Left renal cortex interstitium (tissue), 4 donors: ENCODE results near the gene VMAC. TPM values are rescaled to one million over a fixed set of nuclear protein-coding genes. Genes with fewer than 3 reads are reported as not detected.
"Not testable (repeated sequence)": the region's sequence is repeated elsewhere in the genome, so short reads cannot be mapped to it uniquely, and the experiment has no call there.

ENCODE experiments used
- DNase-seq, 4 donors: peaks; one replicate each; pipeline ENCODE4 v3.0.0-alpha.2; 2013; ENCODE audit warnings: low read depth in 4 of 4, low spot score in 2 of 4, missing footprints in 1 of 4
- polyA plus RNA-seq, 4 donors: library from polyadenylated mRNA; unstranded; fragments of 120-200 nt; gene quantifications; one replicate each; pipeline ENCODE4 v1.2.1, GENCODE V29; 2013; ENCODE audit not compliant: insufficient read length in 4 of 4

The VMAC gene, protein sequence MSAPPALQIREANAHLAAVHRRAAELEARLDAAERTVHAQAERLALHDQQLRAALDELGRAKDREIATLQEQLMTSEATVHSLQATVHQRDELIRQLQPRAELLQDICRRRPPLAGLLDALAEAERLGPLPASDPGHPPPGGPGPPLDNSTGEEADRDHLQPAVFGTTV
- 10 to 100 TPM in 2 of 4 donors, 1 to 10 TPM in 2; 4.6 to 12.6 (median 7.9) TPM for polyA plus RNA-seq

DNA sequence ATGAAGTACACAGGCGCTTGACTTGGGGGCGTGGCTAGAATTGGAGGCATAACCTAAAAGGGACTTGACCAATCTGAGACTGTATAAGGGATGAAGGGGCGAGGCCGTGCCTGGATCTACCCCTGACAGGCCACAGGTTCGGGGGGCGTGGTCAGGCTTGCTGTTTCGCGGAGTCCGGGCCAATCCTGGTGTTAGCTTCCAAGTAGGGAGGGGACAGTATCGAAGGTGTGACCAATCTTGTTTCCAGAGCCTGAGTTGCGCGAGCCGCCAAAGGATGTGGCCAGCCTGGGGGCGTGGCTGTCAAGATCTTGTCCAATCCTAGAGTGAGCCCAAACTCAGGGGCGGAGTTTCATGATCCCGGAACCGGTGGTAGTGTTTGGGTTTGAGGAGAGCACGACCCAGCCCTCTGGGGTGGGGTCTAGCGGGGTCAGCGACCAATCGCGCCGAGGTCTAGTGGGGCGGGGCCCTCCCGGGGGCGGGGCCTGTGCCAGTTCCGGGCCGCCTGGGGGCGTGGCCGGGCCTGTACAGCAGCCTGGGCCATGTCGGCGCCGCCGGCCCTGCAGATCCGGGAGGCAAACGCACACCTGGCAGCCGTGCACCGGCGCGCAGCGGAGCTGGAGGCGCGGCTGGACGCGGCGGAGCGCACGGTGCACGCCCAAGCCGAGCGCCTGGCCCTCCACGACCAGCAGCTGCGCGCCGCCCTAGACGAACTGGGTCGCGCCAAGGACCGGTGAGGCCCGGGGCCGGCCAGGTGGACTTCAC, at the start of gene VMAC:
Gene VMAC (plus strand): TSS at position 521 of the 762 bp plus-strand sequence. CDS start 19 bp downstream, at position 540.
- peak; percentile 98 to 99 (median 99) for DNase-seq

DNA sequence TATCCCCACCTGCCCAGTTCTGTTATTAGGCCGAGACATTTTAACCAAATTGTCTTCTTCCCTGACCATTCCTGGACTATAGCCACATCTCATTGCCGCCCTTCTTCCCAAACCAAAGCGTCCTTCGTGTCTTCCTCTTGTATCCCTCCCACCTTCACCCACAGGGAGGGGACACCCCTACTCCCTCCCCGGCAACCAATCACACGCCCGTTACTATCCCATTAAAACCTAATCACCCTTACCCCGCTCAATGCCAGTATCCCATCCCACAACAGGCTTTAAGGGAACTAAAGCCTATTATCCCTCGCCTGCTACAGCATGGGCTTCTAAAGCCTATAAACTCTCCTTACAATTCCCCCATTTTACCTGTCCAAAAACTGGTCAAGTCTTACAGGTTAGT, 49.5 kb upstream of the VMAC start:
- not testable (repeated sequence) for DNase-seq

DNA sequence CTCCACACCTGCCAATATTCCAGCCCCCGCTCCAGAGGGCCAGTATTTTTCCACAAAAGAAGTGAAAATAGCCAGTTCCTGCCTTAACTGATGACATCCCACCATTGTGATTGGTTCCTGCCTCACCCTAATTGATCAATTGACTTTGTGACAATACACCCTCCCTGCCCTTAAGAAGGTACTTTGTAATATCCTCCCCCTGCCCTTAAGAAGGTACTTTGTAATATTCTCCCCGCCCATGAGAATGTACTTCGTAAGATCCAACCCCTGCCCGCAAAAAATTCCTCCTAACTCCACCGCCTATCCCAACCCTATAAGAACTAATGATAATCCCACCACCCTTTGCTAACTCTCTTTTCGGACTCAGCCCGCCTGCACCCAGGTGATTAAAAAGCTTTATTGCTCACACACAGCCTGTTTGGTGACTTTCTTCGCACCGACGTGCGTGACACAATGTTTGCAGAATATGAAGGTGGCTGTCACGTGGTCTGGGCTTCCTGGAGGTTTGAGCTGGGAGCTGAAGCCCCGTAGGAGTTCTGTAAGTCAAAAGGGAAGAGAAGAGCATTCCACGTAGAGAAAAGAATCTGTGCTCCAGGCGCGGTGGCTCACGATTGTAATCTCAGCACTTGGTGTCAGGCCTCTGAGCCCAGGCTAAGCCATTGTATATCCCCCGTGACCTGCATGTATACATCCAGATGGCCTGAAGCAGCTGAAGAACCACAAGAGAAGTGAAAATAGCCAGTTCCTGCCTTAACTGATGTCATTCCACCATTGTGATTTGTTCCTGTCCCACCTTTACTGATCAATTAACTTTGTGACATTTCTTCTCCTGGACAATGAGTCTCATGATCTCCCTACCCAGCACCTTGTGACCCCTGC, 47.2 kb upstream of the VMAC start:
- no peak for DNase-seq

DNA sequence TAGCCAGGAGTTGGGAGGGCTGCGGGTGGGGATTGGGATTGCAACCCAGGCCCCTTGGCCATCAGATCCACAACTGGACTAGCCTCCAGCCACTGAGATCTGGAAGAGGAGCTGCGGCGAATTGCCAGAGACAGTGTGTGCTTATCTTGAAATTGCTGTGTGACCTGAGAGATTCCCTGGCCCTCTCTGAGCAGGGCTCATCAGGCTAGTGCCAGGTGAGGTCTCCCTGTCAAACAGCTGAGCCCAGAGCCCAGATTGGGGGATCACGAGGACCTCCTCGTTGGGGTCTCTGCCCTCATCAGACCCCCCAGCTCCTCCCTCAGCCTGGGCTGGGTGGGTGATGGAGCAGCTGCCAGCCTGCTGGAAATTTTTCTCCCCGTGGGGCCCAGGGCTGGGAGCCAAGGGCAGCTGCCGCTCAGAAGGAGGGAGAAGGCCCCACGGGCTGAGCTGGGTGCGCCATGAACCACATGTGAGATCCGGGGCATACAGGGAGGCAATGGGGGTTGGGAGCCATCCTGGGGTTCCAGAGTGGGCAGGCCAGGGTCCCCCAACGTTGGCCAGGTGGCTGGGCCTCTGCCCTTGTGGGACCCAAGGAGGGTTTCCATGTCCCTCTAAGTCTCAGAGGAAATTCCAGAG, 41.5 kb upstream of the VMAC start:
- no peak for DNase-seq

DNA sequence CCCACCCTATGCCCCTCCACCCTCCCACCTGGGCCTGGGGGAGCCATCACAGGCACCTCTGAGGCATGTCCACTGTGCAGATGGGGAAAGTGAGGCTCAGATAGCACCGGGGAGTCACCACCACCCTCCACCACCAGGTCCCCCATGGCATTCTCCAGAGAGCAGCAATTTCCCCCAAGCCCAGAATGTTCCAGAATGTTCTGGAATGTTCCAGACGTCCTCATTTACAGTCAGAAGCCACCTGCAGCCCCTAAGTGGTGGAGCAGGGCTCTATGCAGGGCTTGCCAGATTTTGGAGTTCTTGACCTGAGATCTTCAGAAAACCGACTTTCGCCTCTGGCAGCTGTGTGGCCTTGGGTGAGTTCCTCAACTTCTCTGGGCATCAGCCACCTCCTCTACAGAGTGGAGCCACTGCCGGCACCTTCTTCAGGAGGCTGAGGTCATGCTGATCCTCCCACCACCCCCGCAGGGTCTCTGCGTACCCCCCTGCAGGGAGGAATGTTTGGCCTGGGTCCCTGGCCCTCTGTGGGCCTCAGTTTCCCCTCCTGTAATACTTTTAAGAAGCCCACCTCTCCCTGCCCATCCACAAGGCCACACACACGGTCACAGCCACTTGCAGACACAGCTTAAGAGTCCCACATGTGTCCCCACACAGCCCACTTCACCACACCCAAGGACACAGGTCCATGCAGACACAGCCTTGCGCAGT, 40.5 kb upstream of the VMAC start:
- DNase-seq: no peak

DNA sequence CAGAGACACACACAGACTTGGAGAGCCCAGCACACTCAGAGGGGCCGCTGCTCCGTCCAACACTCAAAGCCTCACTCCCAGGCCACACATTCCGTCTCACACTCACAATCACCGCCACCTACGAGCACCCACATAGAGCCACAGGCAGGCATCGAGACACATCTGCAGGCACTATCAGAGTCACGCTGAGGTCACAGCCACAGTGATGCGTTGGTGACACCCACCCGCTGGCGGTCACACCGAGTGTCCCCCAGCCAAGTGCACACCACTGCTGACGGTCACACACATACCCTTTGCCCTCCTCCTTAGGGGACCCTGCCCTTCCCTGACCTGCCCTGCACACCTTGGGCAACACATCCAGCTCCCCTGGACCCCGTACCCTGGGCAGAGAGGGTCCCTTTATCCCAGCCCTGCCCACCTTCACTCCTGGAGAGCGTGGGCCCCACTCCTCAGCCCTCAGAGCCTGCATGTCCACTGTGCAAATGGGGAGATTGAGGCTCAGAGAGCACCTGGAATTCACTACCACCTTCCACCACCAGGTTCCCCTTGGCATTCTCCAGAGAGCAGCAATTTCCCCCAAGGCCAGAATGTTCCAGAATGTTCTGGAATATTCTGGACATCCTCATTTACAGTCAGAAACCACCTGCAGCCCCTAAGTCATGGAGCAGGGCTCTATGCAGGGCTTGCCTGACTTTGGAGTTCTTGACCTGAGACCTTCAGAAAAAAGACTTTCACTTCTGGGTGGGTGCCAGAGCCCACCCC, 39.8 kb upstream of the VMAC start:
- DNase-seq: no peak

DNA sequence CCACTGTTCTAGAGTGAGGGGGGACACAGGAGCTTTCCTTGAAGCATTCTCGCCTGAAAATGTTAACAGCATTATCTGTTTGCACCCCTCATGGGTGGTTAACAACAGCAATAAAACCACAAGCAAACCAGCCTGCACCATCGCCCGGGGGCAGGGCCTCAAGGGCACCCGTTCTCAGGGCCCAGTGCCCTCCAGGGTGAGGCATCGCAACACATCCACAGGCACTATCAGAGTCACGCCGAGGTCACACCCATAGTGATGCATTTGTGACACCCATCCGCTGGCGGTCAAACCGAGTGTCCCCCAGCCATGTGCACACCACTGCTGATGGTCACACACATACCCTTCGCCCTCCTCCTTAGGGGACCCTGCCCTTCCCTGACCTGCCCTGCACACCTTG, 38.9 kb upstream of the VMAC start:
- DNase-seq: no peak

DNA sequence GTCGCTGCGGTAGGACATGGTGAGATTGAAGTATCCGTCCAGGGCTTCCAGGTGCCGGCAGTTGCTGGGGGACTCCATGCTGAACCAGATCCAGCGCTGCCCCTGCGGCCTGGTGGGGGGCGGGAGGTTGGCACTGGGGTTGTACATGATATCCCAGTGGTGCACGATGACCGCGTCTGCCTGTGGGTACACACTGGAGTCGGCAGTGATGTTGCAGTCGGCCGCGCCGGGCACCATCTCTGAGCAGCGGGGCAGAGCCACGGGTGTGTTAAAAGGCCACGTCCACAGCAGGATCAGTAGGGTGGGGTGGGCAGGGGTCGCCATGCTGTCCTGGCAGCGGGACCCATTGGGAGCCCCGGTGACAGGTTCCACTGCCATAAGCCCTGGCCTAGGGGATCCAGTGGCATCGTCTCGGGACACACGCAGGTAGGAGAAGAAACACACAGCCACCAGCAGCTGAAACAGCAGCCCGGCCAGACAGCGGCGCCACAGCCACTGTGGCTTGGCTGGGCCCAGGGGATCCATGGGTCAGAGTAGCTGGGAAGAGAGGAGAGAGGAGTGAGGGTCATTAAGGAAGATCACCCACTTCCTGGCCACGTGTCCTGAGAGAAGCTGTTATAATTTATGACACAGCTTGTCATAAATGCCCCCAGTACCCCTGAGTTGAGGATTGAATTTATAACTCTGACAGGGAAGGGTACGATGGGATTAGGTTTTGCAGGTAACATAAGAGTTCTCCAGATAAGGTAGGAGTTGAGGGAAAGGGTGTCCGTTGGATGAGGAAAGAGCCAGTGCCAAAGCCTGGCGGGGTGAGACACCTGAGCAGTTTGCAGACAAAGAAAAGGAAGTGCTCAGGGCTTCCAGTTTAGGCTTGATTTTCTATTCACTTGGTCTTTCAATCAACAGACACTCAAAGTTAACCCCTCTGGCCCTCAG, 37.2 kb upstream of the VMAC start:
- no peak for DNase-seq

DNA sequence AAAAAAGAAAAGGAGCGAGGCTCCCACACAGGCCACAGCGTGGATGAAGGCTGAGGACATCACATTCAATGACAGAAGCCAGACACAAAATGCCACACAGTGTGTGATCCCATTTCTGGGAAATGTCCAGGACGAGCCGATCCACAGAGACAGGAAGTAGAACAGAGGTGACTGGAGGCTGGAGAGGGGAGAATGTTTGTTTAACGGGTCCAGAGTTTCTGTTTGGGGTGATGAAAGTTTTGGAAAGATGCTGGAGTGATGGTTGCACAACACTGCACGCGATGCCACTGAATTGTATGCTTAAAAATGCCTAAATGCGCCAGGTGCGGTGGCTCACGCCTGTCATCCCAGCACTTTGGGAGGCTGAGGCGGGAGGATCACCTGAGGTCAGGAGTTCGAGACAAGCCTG, 33.7 kb upstream of the VMAC start:
- no peak for DNase-seq

DNA sequence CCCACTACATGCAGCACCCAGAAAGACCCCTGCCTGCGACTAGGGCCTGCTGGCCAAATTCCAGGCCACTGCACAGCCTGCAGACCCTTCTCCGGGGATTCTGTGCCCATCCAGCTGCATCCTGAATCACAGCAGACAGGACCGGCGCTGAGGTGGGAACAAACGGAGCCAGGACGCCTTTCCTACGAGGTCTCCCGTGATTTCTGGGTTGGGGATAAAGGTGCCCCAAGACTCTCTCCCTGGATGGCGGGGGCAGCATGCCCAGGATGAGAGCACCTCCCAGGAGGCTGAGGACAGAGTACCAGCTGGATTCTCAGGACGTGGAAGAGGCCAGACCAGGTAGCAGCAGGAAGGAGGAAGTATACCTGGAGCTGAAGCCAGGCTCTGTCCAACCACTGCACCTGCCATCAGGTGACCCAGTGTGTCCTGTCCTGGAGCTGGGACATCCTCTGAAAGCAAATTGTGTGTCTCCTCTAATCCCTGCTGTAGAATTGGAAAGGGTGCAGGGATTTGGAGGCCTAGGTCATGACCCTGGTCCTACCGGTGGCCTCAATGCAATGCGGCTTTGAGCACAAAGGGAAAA, 31.0 kb upstream of the VMAC start:
- DNase-seq: no peak

DNA sequence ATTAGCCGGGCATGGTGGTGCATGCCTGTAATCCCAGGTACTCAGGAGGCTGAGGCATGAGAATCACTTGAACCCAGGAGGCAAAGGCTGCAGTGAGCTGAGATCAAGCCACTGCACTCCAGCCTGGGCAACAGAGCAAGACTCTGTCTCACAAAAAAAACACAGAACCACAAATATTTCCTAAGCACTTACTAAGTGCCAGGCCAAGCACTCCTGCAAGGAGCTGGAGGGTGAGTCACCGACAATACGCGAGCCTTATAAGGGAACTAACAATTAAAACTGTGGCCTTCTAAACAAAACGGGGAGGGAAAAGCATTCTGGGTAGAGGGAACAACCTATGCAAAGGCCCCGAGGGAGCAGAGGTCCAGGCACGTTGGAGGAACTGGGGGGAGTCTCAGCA, 30.2 kb upstream of the VMAC start:
- not testable (repeated sequence) for DNase-seq

DNA sequence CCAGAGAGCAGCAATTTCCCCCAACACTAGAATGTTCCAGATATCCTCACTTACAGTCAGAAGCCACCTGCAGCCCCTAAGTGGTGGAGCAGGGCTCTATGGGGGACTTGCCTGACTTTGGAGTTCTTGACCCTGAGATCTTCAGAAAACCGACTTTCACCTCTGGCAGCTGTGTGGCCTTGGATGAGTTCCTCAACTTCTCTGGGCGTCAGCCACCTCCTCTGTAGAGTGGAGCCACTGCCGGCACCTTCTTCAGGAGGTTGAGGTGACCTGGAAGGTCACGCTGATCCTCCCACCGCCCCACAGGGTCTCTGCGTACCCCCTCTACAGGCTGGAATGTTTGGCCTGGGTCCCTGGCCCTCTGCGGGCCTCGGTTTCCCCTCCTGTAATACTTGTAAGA, 27.2 kb upstream of the VMAC start:
- no peak for DNase-seq

DNA sequence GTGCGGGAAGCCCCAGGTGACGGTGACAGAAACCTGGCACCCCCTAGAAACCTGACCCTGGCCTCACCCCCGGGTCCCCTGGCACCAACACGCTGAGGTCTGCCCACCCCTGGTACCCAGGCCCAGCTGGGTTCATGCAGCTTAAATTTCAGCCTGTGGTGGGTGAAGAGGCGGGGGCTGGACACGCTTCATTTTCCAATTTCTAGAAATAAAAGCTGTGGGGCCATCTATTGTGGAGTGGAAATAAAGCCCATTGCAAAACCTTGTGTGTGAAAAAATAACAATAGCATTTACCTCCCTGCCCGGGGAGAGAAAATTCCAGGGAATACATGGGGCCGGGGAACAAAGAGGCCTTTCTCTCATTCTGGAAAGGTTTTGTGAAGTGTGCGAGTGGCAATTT, 26.8 kb upstream of the VMAC start:
- DNase-seq: no peak

DNA sequence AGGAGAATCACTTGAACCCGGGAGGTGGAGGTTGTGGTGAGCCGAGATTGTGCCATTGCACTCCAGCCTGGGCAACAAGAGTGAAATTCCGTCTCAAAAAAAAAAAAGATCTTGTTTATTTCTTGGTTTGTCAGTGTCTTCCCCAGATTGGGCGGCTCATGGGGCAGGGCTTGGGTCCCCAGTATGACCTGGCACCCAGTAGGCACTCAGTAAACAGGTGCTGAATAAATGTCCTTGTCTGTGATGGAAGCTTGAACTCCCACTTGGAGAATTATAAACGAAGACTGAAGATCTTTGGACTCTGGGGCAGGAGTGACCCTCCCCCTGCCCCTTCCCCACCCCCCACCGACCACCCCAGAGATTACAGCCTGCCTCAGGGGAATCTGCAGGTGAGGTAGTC, 24.5 kb upstream of the VMAC start:
- no peak for DNase-seq

DNA sequence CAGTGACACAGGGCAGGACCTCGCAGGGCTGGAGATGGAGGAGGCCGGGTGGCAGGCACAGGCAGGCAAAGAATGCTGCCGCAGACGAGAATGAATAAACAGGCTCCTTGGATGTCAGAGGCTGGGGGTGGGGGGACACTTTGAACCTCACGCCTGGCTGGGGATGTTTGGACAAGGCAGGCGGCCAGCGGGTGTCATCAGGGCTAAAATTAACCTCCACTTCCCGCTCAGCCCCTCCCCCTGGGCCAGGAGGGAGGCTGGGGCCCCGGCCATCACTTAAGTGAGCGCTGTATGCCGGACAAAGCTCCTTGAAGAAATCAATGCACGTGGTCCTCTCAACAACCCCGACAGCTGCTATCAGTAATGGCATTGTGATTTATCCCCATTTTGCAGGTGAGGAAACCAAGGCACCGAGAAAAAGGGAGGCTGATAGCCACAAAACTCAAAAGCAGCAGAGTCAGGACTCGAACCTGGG, 24.0 kb upstream of the VMAC start:
- no peak for DNase-seq

DNA sequence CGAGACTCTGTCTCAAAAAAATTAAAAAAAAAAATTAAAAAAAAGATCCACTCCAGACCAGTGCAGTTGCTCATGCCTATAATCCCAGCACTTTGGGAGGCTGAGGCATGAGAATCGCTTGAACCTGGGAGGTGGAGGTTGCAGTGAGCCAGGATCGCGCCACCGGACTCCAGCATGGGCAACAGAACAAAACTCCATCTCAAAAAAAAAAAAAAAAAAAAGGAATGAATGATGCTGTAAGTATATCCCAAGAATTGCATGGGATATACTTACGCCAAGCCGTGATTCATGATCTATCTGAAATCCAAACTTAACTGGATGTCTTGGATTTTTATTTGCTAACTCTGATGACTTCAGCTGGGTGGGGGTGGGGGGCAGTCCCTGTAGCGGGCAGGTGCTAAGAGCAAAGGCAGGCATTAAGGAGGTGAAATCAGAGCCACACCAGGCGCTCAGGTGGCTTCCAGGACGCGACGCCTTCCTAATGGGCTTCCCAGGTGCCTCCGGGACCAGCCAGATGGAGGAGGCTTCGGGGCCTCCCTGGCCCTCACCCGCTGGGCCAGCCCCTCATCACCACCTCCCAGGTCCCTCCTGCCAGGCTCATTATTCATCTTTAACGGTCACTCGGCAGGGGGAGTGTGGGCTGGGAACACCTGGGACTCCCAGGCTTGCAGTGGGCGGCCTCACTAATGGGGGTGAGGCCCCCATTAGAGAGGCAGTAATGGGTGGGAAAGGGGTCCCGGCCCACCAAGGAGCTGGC, 23.0 kb upstream of the VMAC start:
- no peak for DNase-seq

DNA sequence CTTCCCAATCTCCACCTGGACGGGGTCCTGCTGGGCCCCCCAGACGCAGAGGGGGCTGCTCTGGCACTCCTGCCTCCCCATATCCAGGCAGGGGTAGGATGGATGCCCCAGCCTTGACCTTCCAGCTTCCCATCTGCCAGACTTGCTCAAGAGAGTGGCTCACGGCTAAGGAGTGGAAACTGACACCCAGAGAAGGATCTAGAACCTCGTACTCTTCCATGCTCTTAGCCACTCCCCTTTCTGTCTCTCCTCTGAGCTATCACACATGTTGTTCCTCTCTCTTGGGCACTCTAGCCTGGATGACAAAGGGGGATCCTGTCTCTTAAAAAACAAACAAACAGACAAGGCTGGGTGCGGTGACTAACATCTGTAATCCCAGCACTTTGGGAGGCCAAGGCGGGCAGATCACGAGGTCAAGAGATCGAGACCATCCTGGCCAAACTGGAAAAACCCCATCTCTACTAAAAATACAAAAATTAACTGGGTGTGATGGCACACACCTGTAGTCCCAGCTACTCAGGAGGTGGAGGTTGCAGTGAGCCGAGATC, 22.2 kb upstream of the VMAC start:
- DNase-seq: no peak
